GM12878 (cell line): ENCODE data around the gene LRFN2. TPM values are rescaled to one million over a fixed set of nuclear protein-coding genes. Genes with fewer than 3 reads are reported as not detected.

Source experiments
- ATAC-seq: fragments of 200-7000 bp; cut with Tn5 transposase; 3 replicates; pipeline ENCODE4 v1.9.1; 2020; ENCODE audit warnings: mild to moderate bottlenecking, moderate library complexity
- BruUV-seq: library from RNA; stranded (reverse); fragments of 400-500 nt; replicated peaks from 2 replicates; lab custom pipeline; 2021; lab: Mats Ljungman, UMichigan
- CTCF ChIA-PET: fragments of 300-600 bp; sonication (Branson Sonifier 250); formaldehyde crosslinking; extraction: SDS; loops from one replicate; lab custom pipeline; 2021; ENCODE audit warnings: inconsistent platforms; lab: Yijun Ruan, JAX
- POLR2A ChIA-PET: fragments of 350-600 bp; formaldehyde crosslinking; extraction: SDS; loops from one replicate; lab custom pipeline; 2021; ENCODE audit warnings: inconsistent platforms; lab: Charles Lee
- RAD21 ChIA-PET: fragments of 300-600 bp; sonication (Branson Sonifier 250); formaldehyde crosslinking; loops from one replicate; lab custom pipeline; 2023; ENCODE audit warnings: antibody characterized with exemption; ENCODE audit not compliant: unreplicated experiment; lab: Charles Lee
- SMC1A ChIA-PET: fragments of 300-600 bp; sonication (Branson Sonifier 250); formaldehyde crosslinking; loops from one replicate; lab custom pipeline; 2023; ENCODE audit not compliant: unreplicated experiment, uncharacterized antibody; lab: Charles Lee
- DNase-seq: peaks from one replicate; pipeline ENCODE4 v3.0.0-alpha.2; 2011; ENCODE audit warnings: low read depth, low spot score
- FAIRE-seq: peaks from 3 replicates; lab custom pipeline; 2011; peaks lifted over from hg19 to GRCh38; lab: Jason Lieb, UNC
- H2AFZ ChIP-seq: 2 replicates; pipeline ENCODE4 v1.6.0; 2011; ENCODE audit warnings: low read depth, low read length, control low read depth; ENCODE audit not compliant: control insufficient read depth
- H3K27ac ChIP-seq: 2 replicates; pipeline ENCODE4 v1.5.1; 2011; ENCODE audit warnings: control low read depth; ENCODE audit not compliant: control insufficient read depth, insufficient read depth
- H3K27me3 ChIP-seq, 2 experiments: replicated peaks in 1 of 2; 2 replicates each; pipeline versions ENCODE4 v1.6.0 to v1.6.1; 2011; ENCODE audit warnings: low read length in 1 of 2; ENCODE audit not compliant: control insufficient read depth in 2 of 2, insufficient read depth in 2 of 2
- H3K36me3 ChIP-seq, 2 experiments: 2 replicates each; pipeline ENCODE4 v1.5.1; 2011; ENCODE audit warnings: low read length in 1 of 2; ENCODE audit not compliant: control insufficient read depth in 2 of 2, insufficient read depth in 2 of 2
- H3K4me1 ChIP-seq: 2 replicates; pipeline ENCODE4 v1.6.1; 2011; ENCODE audit warnings: mild to moderate bottlenecking, low read length, moderate library complexity, mixed read lengths; ENCODE audit not compliant: control insufficient read depth, insufficient read depth
- H3K4me2 ChIP-seq: 2 replicates; pipeline ENCODE4 v1.6.0; 2011; ENCODE audit warnings: control low read depth; ENCODE audit not compliant: control insufficient read depth, insufficient read depth
- H3K4me3 ChIP-seq: fragments of 200-600 bp; sonication (generic); 2 replicates; pipeline ENCODE4 v1.5.1; 2016
- H3K79me2 ChIP-seq: 2 replicates; pipeline ENCODE4 v1.6.0; 2011; ENCODE audit warnings: low read length; ENCODE audit not compliant: control insufficient read depth, insufficient read depth
- H3K9ac ChIP-seq: 2 replicates; pipeline ENCODE4 v1.8.0; 2011; ENCODE audit warnings: low read length, control low read depth, mixed read lengths; ENCODE audit not compliant: control insufficient read depth, insufficient read depth
- H3K9me3 ChIP-seq: replicated peaks from 3 replicates; pipeline ENCODE4 v1.5.1; 2011; ENCODE audit warnings: mild to moderate bottlenecking, low read length; ENCODE audit not compliant: control insufficient read depth, insufficient read depth
- H4K20me1 ChIP-seq: 2 replicates; pipeline ENCODE4 v1.6.0; 2011; ENCODE audit not compliant: control insufficient read depth, insufficient read depth
- BACH1 ChIP-seq: fragments of 450-650 bp; IDR thresholded peaks from 2 replicates; pipeline ENCODE4 v1.6.1; 2017; ENCODE audit warnings: mild to moderate bottlenecking, borderline replicate concordance
- BMI1 ChIP-seq: fragments of 450-650 bp; IDR thresholded peaks from 2 replicates; pipeline ENCODE4 v1.6.1; 2016; ENCODE audit warnings: mild to moderate bottlenecking, moderate library complexity, borderline replicate concordance
- EED ChIP-seq: sonication (generic); IDR thresholded peaks from 2 replicates; pipeline ENCODE4 v1.6.1; 2016; ENCODE audit warnings: antibody characterized with exemption, low read depth
- ELK1 ChIP-seq: IDR thresholded peaks from 2 replicates; pipeline ENCODE4 v1.6.1; 2012; ENCODE audit warnings: low read depth, low read length, improper control_type of control experiment
- FOXK2 ChIP-seq: fragments of 450-650 bp; IDR thresholded peaks from 2 replicates; pipeline ENCODE4 v1.6.1; 2017; ENCODE audit warnings: mild to moderate bottlenecking, moderate library complexity
- IKZF1 ChIP-seq: fragments of 450-650 bp; conservative IDR thresholded peaks from 2 replicates; pipeline ENCODE4 v1.6.1; 2017; ENCODE audit warnings: antibody characterized with exemption, mild to moderate bottlenecking
- KAT2A ChIP-seq: conservative IDR thresholded peaks from 2 replicates; pipeline ENCODE4 v1.6.1; 2011; ENCODE audit warnings: low read depth, low read length; ENCODE audit not compliant: control insufficient read depth
- MXI1 ChIP-seq: fragments of 150-350 bp; IDR thresholded peaks from 2 replicates; pipeline ENCODE4 v1.6.1; 2011; ENCODE audit warnings: low read depth, mild to moderate bottlenecking, inconsistent platforms, low read length, improper control_type of control experiment
- MYB ChIP-seq: fragments of 150-350 bp; IDR thresholded peaks from 2 replicates; pipeline ENCODE4 v1.6.1; 2014; ENCODE audit warnings: mild to moderate bottlenecking, low read depth, low read length, borderline replicate concordance
- NR2C1 ChIP-seq: fragments of 450-650 bp; IDR thresholded peaks from 2 replicates; pipeline ENCODE4 v1.6.1; 2017; ENCODE audit warnings: antibody characterized with exemption, mild to moderate bottlenecking, moderate library complexity
- PML ChIP-seq: IDR thresholded peaks from 2 replicates; pipeline ENCODE4 v1.6.1; 2012; ENCODE audit warnings: low read length, inconsistent platforms
- RAD21 ChIP-seq: IDR thresholded peaks from 2 replicates; pipeline ENCODE4 v1.6.1; 2011; ENCODE audit warnings: mild to moderate bottlenecking, low read depth, low read length, moderate library complexity; ENCODE audit not compliant: insufficient read depth
- RCOR1 ChIP-seq: conservative IDR thresholded peaks from 2 replicates; pipeline ENCODE4 v1.6.1; 2012; ENCODE audit warnings: low read depth, low read length, improper control_type of control experiment
- RUNX3 ChIP-seq: IDR thresholded peaks from 2 replicates; pipeline ENCODE4 v1.6.1; 2012; ENCODE audit warnings: low read length, inconsistent platforms
- TARDBP ChIP-seq: IDR thresholded peaks from 2 replicates; pipeline ENCODE4 v1.6.1; 2016; ENCODE audit warnings: borderline replicate concordance
- WRNIP1 ChIP-seq: IDR thresholded peaks from 2 replicates; pipeline ENCODE4 v1.6.1; 2011; ENCODE audit warnings: low read depth, low read length, improper control_type of control experiment, borderline replicate concordance
- ZBED1 ChIP-seq: IDR thresholded peaks from 2 replicates; pipeline ENCODE4 v1.6.1; 2016; ENCODE audit warnings: borderline replicate concordance
- ZNF24 ChIP-seq: fragments of 450-650 bp; IDR thresholded peaks from 2 replicates; pipeline ENCODE4 v1.6.1; 2017; ENCODE audit warnings: antibody characterized with exemption, mild to moderate bottlenecking
- WGBS: methylation state at CpG from one replicate; pipeline ENCODE4 v1.1.6; 2016; ENCODE audit warnings: low lambda C conversion rate; ENCODE audit not compliant: insufficient replicate concordance, insufficient coverage; ENCODE audit errors: missing lambda C conversion rate; 5-methylcytosine and 5-hydroxymethylcytosine counted together
- in situ Hi-C: fragments of 300-500 bp; cut with MboI; formaldehyde crosslinking; loops from 9 replicates; pipeline ENCODE4 v1.14.3; 2018; ENCODE audit warnings: mixed read lengths
- intact Hi-C: fragments of 100-400 bp; cut with micrococcal nuclease; formaldehyde crosslinking; loops from one replicate; pipeline ENCODE4 v1.14.2; 2022; ENCODE audit not compliant: unreplicated experiment
- polyA plus RNA-seq, 11 experiments: library from polyadenylated mRNA; depleted of rRNA in 4 of 11; unstranded in 6 of 11; stranded (reverse) in 5 of 11; fragments of >200 nt; fragmentation: Nextera tagmentation in 4 of 11; fragmentation: Illumina TruSeq in 1 of 11; extraction: Ambion mirVana in 4 of 11; extraction: Trizol in 1 of 11; gene quantifications; 1 replicate in 1 of 11; 2 replicates in 10 of 11; pipeline versions ENCODE4 v1.2.1 to v1.2.3, GENCODE V29; 2011 to 2016; ENCODE audit warnings: inconsistent platforms in 2 of 11, missing spikeins in 2 of 11, low read depth in 1 of 11
- total RNA-seq, 4 experiments: library from RNA; depleted of rRNA in 3 of 4; stranded (reverse); fragments of >200 nt in 3 of 4; fragmentation: Illumina TruSeq in 1 of 4; extraction: Trizol in 1 of 4; gene quantifications; 2 replicates each; pipeline versions ENCODE4 v1.2.1 to v1.2.3, GENCODE V29; 2013 to 2021
- TF ChIP-seq, protein P1 (sequence below): fragments of 150-350 bp; IDR thresholded peaks from 2 replicates; pipeline ENCODE4 v1.6.1; 2016; ENCODE audit warnings: low read depth, low read length
- TF ChIP-seq, protein P2 (sequence below): IDR thresholded peaks from 2 replicates; pipeline ENCODE4 v1.6.1; 2012; ENCODE audit warnings: low read depth, low read length, improper control_type of control experiment

LRFN2 gene
- total and polyA plus RNA-seq, 10 of the 15 experiments (the other 5 are each of a cell fraction or from before 2014, with no cell fraction given) = not detected

GRCh38 chr6:40498148-40498547, 89.0 kb downstream of the LRFN2 start:
- Histone ChIP-seq H3K4me3 (no peak overlapping the region), H3K27ac (no peak overlapping the region), H3K9me3 (no peaks in the 10 kb centered on the region), H3K36me3 (no peaks in the 10 kb centered on the region), H4K20me1 (no peaks in the 10 kb centered on the region), H3K4me1 (no peaks in the 10 kb centered on the region), H3K27me3 (peaks cover 2 to 3% of the 10 kb centered on the region in 2 experiments; a peak in 3 of 4 replicates), H2AFZ (no peak overlapping the region), H3K4me2 (no peak overlapping the region), H3K79me2 (no peaks in the 10 kb centered on the region), H3K9ac (no peak overlapping the region)
- ATAC-seq (no peak), DNase-seq (no peak), FAIRE-seq (no peak)
- ChIA-PET CTCF (no interaction called here), POLR2A (no interaction called here), SMC1A (no interaction called here), RAD21 (no interaction called here)
- intact Hi-C loops (no loop called here), in situ Hi-C loops (no loop called here)
- WGBS = 16% methylated on average over 1 of the region's 1 CpG
- no TSS peak for BruUV-seq
- no peak for TF ChIP-seq TARDBP
- TF ChIP-seq ZNF24 = no peak
- TF ChIP-seq NR2C1 = no peak
- TF ChIP-seq IKZF1 = no peak
- no peak for TF ChIP-seq BACH1
- no peak for TF ChIP-seq EED
- TF ChIP-seq RUNX3 = no peak
- no peak for TF ChIP-seq WRNIP1
- no peak for TF ChIP-seq RCOR1
- TF ChIP-seq FOXK2 = no peak
- no peak for TF ChIP-seq MYB
- TF ChIP-seq ELK1 = no peak
- TF ChIP-seq, protein P1, sequence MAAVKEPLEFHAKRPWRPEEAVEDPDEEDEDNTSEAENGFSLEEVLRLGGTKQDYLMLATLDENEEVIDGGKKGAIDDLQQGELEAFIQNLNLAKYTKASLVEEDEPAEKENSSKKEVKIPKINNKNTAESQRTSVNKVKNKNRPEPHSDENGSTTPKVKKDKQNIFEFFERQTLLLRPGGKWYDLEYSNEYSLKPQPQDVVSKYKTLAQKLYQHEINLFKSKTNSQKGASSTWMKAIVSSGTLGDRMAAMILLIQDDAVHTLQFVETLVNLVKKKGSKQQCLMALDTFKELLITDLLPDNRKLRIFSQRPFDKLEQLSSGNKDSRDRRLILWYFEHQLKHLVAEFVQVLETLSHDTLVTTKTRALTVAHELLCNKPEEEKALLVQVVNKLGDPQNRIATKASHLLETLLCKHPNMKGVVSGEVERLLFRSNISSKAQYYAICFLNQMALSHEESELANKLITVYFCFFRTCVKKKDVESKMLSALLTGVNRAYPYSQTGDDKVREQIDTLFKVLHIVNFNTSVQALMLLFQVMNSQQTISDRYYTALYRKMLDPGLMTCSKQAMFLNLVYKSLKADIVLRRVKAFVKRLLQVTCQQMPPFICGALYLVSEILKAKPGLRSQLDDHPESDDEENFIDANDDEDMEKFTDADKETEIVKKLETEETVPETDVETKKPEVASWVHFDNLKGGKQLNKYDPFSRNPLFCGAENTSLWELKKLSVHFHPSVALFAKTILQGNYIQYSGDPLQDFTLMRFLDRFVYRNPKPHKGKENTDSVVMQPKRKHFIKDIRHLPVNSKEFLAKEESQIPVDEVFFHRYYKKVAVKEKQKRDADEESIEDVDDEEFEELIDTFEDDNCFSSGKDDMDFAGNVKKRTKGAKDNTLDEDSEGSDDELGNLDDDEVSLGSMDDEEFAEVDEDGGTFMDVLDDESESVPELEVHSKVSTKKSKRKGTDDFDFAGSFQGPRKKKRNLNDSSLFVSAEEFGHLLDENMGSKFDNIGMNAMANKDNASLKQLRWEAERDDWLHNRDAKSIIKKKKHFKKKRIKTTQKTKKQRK = no peak
- no peak for TF ChIP-seq KAT2A
- TF ChIP-seq ZBED1 = no peak
- TF ChIP-seq, protein P2, sequence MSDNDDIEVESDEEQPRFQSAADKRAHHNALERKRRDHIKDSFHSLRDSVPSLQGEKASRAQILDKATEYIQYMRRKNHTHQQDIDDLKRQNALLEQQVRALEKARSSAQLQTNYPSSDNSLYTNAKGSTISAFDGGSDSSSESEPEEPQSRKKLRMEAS = no peak
- no peak for TF ChIP-seq MXI1
- TF ChIP-seq BMI1 = no peak
- TF ChIP-seq RAD21 = no peak
- no peak for TF ChIP-seq PML
